Stimulated activated CD4-positive, alpha-beta T cell treated with anti-CD3 and anti-CD28 coated beads, Interleukin-1b, Interleukin-23, amount 100 ng/mL, for 48 hours (primary cell): ENCODE measurements around the gene PIK3CB.
"Not testable (repeated sequence)": the region's sequence is repeated elsewhere in the genome, so short reads cannot be mapped to it uniquely, and the experiment has no call there.

ENCODE experiments used
- DNase-seq: peaks from one replicate; pipeline ENCODE4 v3.0.0-alpha.2; 2020

Gene PIK3CB

DNA sequence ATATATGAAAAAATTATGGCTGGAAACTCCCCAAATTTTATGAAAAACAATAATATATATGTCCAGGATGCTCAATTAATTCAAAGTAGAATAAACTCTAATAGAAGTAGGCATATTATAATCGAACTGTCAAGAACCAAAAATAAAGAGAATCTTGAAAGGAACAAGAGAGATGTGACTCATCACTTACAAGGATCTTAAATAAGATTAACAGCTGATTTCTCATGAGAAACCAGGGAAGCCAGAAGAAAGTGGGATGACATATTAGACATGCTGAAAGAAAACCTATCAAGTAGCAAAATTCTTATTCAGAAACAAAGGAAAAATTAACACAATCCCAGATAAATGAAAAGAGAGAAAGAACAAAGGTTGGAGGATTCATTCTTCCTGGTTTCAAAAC lies 159.3 kb downstream of the PIK3CB start:
- DNase-seq: no peak

DNA sequence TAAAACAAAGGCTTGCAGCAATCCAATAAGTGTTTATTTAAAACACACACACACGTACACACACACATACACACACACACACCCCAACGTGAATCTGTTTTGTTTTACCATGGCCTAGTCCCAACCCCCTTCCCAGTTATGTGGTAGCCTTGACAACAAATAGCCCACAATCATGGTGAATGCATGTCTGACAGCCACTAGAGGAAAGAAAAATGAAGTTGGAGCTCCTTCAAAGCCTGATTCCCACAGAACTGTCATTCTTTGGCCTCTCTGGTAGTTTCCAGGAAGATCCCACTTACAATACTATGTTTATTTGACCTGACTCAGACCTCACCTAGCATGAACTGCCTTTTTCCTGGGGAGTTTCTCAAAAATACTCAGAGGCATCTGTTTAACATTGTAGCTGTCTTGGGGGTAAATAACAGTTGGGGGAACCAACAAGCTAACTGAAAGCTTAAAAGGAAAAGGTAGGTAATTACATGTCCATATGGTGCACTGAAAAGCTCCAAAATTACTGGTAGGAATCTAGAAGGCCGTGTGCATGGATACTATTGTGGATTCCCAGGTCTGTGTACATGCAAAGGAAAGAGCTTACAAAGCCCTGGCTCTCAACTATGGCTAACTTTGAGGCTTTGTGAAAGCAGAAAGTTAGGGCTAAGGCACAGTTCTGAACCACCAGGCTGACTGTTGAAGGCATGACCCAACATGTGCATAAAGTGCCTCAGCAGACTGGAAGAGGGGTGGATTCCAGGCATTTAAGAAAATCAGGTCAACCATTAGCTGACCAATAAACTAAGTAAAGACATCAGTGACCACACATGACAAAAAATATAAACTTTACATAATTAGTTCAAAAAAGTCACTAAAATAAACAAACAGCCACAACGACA lies 160.8 kb downstream of the PIK3CB start:
- no peak for DNase-seq

DNA sequence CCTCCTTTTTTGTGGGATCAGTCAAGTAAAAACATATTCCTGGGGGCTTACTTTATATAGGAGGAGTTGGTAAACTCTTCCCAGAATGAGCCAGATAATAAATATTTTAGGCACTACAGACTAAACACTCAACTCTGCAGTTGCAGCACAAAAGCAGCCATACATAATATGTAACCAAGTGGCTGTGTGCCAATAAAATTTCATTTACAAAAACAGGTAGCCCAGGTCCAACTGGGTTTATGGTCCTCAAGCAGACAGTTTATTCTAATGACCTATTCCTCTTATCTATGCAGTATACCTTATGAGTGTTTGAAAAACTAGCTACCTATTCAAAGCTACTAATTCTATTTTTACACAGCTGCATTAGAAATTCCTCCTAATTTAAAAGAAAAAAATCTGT lies 164.3 kb downstream of the PIK3CB start:
- no peak for DNase-seq

DNA sequence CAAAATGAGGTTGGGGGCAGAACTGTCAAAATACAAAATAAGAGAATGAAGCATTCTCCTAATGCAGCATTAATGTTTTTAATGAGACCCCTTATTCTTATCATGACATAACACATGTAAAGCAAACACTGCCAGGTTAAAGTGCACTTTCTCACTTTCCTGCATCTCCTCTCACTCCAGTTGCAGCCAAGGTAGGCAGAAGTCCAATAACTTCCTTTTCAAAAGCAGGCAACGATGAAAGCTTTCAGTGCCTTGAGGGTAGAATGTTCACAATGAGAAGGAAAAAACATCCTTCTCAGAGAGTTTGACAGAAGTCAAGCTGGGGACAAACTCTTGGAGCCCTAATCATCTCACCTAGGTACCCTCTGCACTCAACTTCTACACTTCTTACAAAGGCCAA lies 166.6 kb downstream of the PIK3CB start:
- DNase-seq: no peak

DNA sequence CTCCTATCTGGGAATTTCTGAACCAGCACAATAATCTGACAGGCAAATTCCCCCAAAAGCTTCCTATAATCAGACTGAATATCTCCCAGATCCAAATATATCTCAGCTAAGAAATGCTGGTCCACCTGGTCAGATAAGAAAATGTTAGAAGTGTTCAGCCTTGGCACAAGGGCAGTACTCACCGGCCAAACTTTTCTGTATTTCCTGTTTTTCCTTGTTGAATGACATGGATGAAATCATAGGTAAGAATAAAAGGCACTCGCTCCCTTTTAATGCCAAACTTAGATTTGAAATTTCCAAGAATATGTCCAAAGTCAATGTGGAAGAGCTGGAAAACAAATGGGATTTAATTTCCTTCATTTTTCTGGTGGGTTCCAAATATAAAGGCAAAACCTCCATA lies 177.2 kb downstream of the PIK3CB start:
- DNase-seq: no peak

DNA sequence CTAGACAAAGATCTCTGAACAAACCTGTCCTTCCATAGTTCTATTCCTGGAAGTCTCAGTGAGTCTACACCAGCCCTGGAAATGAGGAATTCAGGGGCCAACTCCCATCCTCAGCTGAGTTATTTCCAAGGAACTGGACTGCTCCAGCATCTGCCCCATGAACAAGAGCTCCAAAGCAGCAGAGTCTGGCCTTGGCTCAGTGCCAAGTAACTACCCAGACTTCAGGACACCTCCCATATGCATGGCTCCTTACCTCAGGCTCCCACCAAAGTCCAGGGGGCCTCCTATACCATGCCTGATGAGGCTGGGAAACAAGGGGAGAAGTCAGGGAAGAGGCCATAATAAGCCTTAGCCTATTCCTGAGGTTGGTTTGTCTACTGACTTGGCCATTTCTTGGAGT lies 181.2 kb downstream of the PIK3CB start:
- DNase-seq: no peak

DNA sequence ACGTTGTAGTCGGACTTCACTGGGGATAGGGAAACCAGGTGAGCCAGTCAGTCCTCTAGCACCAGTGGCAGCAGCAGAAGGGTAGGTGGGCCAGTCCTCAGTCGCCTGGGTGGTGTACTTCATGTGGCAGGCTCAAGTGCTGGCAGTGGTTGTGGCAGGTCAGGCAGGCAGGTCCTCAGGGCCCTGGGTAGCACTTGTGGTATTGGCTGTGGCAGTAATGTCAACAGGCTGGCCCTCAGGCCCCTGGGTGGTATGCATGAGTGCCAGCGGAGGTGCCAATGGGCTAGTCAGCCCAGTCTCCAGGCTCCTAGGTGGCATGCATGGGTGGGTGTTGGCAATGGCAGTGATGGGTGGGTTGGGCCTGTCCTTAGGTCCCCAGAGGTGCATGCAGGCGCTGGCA lies 185.6 kb downstream of the PIK3CB start:
- no peak for DNase-seq

DNA sequence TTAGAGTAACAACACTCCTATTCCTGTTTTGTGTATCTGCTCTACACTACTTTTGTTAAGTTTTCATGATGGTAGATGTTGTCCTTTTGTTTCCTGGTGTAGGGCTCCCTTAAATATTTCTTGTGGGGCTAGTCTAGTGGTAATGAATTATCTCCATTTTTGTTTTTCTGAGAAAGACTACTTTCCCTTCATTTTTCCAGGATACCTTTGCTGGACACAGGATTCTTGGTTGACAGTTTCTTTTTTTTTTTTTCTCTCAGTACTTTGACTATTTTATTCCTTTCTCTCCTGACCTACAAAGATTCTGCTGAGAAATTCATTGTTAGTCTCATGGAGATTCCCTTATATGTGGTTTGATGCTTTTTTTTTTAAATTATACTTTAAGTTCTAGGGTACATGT lies 188.2 kb downstream of the PIK3CB start:
- no peak for DNase-seq

DNA sequence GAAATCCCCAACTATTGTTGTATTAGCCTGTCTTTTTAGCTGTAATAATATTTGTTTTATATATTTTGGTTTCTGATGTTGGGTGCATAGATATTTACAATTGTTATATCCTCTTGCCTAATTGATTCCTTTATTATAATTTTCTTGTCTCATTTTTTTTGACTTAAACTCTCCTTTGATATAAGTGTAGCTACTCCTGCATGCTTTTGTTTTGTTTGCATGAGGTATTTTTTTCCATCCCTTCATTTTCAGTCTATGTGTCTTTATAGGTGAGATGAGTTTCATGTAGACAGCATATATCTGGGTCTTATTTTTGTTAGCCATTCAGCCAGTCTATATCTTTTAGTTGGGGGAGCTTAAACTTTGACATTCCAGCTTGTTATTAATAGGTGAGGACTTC lies 188.7 kb downstream of the PIK3CB start:
- no peak for DNase-seq

DNA sequence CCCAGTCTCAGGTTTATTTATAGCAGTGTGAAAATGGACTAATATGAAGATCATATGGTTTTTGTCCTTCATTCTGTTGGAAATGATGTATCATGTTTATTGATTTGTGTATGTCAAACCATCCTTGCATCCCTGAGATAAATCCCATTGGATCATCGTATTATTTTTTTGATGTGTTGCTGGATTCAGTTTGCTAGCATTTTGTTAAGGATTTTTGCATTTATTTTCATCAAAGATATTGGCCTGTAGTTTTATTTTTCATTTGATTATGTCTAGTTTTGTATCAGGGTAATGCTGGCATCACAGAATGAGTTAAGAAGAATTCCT lies 191.8 kb downstream of the PIK3CB start:
- no peak for DNase-seq

DNA sequence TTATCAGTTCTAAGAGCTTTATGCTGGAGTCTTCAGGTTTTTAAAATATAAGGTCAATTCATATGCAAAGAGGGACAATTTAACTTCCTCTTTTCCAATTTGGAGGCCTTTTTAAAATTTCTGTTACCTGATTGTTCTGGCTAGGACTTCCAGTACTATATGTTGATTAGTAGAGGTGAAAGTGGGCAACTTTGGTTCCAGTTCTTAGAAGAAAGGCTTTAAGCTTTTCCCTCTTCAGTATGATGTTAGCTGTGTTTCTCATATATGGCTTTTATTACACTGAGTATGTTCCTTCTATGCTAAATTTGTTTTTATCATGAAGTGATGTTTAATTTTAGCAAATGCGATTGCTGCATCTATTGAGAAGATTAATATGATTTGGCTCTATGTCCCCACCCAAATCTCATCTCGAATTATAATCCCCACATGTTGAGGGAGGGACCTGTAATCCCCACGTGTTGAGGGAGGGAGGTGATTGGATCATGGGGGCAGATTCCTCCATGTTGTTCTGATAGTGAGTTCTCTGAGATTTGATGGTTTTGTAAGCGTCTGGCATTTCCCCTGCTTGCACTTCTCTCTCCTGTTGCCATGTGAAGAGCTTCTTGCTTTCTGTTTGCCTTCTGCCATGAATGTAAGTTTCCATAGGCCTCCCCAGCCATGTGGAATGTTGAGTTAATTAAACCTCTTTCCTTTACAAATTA lies 192.4 kb downstream of the PIK3CB start:
- DNase-seq: no peak

DNA sequence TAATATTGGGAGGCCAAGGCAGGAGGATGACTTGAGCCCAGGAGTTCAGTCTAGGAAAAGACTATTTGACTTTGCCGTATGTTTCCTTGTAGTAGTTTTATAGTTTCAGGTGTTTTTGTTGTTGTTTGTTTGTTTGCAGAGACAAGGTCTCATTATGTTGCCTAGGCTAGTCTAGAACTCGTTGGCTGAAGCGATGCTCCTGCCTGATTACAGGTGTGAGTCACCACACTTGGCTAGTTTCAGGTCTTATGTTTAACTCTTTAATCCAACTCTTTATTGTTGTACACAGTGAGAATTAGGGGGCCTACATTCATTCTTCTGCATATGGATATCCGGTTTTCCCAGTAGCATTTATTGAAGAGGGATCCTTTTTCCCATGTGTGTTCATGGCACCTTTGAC lies 194.2 kb downstream of the PIK3CB start:
- DNase-seq: no peak

DNA sequence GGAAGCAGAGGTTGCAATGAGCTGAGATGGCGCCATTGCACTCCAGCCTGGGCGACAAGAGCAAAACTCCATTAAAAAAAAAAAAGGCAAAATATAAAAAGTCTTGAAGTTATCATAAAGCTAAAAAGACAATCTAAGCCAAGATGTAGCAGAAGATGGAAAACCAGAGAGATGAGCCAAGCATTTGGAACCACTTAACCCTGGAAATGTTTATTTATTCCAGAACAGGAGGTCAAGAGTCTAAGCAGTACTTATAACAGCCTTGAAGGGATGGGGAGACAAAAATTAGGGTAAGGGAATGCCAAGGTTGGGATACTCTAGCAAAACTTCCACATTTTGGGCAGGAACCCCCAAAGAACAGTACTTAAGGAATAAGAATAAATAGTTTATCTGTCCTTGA lies 196.1 kb downstream of the PIK3CB start:
- no peak for DNase-seq

DNA sequence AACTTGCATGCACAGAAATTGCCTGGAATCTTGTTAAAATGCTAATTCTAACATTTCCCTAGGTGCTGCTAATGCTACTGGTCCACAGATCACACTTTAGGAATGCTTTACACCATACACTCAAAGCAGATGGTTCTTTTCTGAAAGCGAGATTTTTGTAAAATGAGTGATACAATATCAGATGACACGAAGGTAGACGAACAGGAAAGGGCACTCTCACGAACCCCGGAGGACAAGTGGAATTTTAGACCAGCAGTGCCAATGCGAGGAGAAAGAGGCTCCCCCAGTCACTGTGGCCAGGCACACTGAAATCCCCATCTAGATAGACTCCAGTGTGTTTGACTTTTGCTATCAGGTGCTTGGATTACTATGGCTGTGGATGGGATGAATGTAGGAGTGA lies 205.2 kb downstream of the PIK3CB start:
- no peak for DNase-seq

DNA sequence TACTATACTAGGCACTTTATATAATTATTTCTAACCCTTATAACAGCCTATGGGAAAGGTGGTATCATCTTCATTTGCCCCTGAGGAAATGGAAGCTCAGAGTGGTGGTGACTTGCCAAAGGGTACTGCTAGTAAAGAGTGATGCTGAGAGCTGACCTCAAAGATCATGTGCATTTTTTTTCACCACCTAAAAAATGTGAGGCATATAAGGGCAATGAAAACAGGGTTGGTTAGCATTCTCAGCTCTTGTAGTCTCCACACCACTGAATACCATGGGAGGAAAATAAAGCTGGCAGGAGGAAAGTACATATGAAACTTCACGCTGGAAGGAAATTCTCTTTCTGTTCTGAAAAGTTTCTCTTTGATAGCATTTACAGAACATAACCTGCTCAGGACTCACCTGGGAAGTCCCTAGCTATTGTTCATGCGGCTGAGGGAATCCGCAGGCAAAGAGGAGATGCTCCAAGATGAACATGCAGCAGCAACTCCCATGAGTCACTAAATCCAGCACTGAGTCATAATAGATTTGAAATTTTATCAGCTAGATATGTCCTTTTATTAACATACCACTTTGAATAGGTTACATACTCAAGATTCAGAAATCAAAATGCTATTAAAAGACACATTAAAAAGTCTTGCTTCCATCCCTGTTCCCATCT lies 208.9 kb downstream of the PIK3CB start:
- no peak for DNase-seq

DNA sequence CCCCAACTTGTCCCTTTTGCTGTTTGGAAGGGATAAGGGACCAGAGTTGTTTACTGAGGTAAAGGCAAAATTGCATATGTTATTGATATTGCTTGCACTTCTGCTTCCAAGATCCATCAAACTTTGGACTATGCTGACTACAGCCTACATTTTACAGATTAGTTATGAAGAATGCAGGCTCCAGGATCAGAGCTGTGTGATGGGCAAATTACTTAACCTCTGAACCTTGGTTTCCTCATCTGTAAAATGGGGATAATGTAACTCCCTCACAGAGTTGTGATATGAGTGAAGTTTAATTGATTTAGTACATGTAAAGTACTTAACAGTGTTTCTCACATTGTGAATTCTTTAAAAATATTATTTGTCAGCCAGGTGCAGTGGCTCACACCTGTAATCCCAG lies 210.2 kb downstream of the PIK3CB start:
- no peak for DNase-seq

DNA sequence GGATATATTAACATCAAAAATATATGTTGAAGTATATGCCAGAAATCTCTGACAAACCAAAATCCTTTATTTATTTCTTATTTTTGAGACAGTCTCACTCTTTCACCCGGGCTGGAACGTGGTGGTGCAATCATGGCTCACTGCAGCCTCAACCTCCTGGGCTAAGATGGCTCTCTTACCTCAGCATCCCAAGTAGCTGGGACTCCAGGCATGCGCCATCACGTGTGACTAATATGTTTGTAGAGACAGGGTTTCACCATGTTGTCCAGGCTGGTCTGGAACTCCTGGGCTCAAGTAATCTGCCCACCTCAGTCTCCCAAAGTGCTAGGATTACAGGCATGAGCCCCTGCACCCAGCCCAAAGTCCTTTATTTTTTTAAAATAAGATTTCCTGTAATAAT lies 214.3 kb downstream of the PIK3CB start:
- DNase-seq: no peak

DNA sequence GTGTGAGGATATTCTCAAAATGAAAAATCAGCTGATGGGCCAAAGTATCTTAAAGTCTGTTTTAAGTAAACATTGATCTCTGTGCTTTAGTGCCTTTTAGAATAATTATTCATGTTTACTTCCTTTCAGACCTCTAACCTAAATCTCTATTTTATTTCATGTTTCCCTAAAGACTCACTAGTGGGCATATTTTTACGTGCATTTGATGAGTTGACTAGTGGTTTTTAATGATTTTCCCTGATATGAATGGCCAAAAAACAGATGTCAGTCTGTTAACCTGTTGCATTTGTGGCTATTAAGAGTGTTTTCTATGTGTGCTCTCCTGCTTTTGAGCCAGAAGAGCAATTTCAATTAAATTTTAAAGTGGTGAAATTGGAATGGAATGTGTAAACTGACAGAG lies 219.3 kb downstream of the PIK3CB start:
- DNase-seq: no peak

DNA sequence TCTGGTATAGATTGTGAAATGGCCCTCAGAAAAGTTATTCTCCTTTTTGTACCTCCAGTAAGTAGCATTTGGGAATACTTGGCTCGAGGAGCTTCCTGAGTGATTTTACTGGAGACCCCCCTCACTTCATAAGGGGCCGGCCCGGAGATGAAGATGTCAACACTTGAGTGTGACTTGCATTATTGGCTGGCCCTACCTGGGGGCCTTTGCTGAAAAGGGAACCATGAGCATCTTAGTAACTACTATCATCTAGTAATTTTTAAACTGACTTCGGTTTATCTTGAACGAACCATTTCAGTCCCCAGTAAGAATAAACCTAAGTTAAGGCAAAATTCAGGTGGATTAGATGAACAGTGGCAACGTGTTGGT lies 224.8 kb downstream of the PIK3CB start:
- no peak for DNase-seq

DNA sequence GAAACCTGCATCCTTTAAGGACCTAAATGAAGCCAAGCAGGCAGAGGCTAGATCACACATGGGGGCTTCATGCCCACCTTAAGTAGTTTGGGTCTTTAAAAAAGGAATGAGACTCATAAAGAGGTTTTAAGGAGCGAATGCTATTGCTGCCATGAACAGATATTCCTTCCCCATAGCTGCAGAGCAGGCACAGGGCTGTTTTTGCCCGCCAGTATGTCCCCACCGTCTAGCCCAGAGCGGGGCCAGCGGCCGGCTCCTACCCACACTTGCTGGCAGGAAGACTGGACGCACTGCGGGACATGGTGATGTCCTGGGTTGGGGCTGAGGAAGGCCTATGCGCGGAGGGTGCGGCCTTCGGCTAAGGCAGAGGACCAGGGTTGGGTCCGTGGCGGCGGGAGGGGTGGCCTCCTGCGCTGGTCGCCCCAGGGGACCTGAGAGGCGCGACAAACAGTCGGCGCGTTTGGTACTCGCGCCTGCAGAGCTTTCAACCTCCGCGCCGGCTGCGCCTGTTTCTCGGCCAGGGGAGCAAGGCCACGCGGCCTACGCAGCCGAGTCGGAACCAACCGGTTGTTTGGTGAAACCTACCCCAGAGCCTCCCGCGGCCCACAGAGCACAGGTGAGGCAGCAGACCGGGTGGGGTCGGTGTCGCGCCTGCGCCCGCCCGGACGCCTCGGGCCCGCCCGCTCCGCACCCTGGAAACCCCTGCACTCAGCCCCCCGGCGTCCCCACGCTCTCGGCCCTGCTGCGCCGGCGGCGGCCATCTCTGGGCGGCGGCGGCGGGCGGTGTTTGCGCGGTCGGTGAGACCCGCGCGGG lies 226.2 kb downstream of the PIK3CB start, which contains the start of gene FAIM:
Gene FAIM (plus strand): TSS at position 450 of the 814 bp plus-strand sequence. CDS start 10,956 bp downstream, outside the sequence.
- DNase-seq: peak; percentile 63

DNA sequence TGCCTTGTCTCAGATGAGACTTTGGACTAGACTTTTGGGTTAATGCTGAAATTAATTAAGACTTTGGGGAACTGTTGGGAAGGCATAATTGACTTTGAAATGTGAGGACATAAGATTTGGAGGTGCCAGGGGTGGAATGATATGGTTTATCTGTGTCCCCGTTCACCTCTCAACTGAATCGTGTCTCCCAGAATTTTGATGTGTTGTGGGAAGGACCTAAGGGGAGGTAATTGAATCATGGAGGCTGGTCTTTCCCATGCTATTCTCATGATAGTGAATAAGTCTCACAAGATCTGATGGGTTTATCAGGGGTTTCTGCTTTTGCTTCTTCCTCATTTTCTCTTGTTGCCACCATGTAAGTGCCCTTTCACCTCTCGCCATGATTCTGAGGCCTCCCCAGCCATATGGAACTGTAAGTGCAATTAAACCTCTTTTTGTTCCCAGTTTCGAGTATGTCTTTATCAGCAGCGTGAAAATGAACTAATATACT lies 230.6 kb downstream of the PIK3CB start:
- DNase-seq: not testable (repeated sequence)
